Peyer's patch (tissue), 4 donors: ENCODE data around the gene NRL. TPM values are rescaled to one million over a fixed set of nuclear protein-coding genes. Genes with fewer than 3 reads are reported as not detected.
A peak's percentile ranks its signal among the peaks of the same experiment; 100 is the strongest.

ENCODE experiments used
- DNase-seq, 3 donors: peaks; one replicate each; pipeline ENCODE4 v3.0.0-alpha.2; 2017 to 2019
- H3K27ac ChIP-seq, 4 donors: fragments of 200-600 bp; sonication (generic); one replicate each; pipeline ENCODE4 v1.5.1; 2016 to 2019
- H3K27me3 ChIP-seq, 2 donors: fragments of 200-600 bp; sonication (generic); one replicate each; pipeline ENCODE4 v1.5.1; 2019
- H3K36me3 ChIP-seq, 3 donors: fragments of 200-600 bp; sonication (generic); one replicate each; pipeline ENCODE4 v1.5.1; 2016 to 2019
- H3K4me1 ChIP-seq, 4 donors: fragments of 200-600 bp; sonication (generic); one replicate each; pipeline ENCODE4 v1.5.1; 2016 to 2019
- H3K4me3 ChIP-seq, 4 donors: fragments of 200-600 bp; sonication (generic); 1 replicate in 3 of 4; 2 replicates in 1 of 4; pipeline ENCODE4 v1.5.1; 2016 to 2019; ENCODE audit warnings: mild to moderate bottlenecking in 1 of 4
- H3K9me3 ChIP-seq, 4 donors: fragments of 200-600 bp; sonication (generic); one replicate each; pipeline ENCODE4 v1.5.1; 2016 to 2019; ENCODE audit warnings: mild to moderate bottlenecking in 1 of 4
- CTCF ChIP-seq, 6 experiments: fragments of 450-650 bp in 4 of 6; fragments of 200-600 bp in 2 of 6; sonication (generic) in 1 of 6; IDR thresholded peaks; one replicate each; pipeline ENCODE4 v1.5.1; 2017 to 2019; ENCODE audit warnings: antibody characterized with exemption in 6 of 6, mild to moderate bottlenecking in 3 of 6, moderate library complexity in 1 of 6
- POLR2A ChIP-seq, 2 donors: fragments of 450-650 bp; IDR thresholded peaks; one replicate each; pipeline ENCODE4 v1.5.1; 2017; ENCODE audit warnings: antibody characterized with exemption in 2 of 2, mild to moderate bottlenecking in 2 of 2, moderate library complexity in 2 of 2
- total RNA-seq, 4 donors: library from RNA; depleted of rRNA; stranded (reverse); fragments of >200 nt; gene quantifications; one replicate each; pipeline ENCODE4 v1.1.0, GENCODE V29; 2016

Gene NRL
- total RNA-seq, 4 donors from 2014 or later: 4.6 to 14.2 (median 13.5) TPM; not detected in 1

GRCh38 chr14:24150993-24151392 lies 36.2 kb upstream of the NRL start:
- Histone ChIP-seq H3K9me3 (no peaks in the 10 kb centered on the region), H3K27ac (no peak overlapping the region), H3K4me3 (no peak overlapping the region), H3K4me1 (peaks cover 0 to 14% (median 8%) of the 10 kb centered on the region in 4 donors), H3K36me3 (peaks cover 1 to 73% (median 2%) of the 10 kb centered on the region in 3 donors), H3K27me3 (no peaks in the 10 kb centered on the region)
- no peak for DNase-seq
- TF ChIP-seq POLR2A (IDR thresholded peaks at IDR 0.05) (no peak), CTCF (IDR thresholded peaks at IDR 0.05) (no peak)

GRCh38 chr14:24150567-24150966 lies 35.8 kb upstream of the NRL start:
- H3K36me3 ChIP-seq: peaks cover 0 to 68% (median 2%) of the 10 kb centered on the region in 3 donors
- no peak overlapping the region for H3K27ac ChIP-seq
- H3K4me3 ChIP-seq: no peak overlapping the region
- TF ChIP-seq POLR2A (IDR thresholded peaks at IDR 0.05) (no peak), CTCF (IDR thresholded peaks at IDR 0.05) (no peak)
- peaks cover 0 to 18% (median 10%) of the 10 kb centered on the region in 4 donors for H3K4me1 ChIP-seq
- H3K9me3 ChIP-seq: no peaks in the 10 kb centered on the region
- no peak for DNase-seq
- H3K27me3 ChIP-seq: no peaks in the 10 kb centered on the region

- no peaks in the 10 kb centered on the region for H3K9me3 ChIP-seq
- H3K36me3 ChIP-seq: peaks cover 0 to 63% (median 2%) of the 10 kb centered on the region in 3 donors
- no peak for DNase-seq
- peaks cover 0 to 23% (median 13%) of the 10 kb centered on the region in 4 donors for H3K4me1 ChIP-seq
- H3K27ac ChIP-seq: no peak overlapping the region
- TF ChIP-seq POLR2A (IDR thresholded peaks at IDR 0.05) (no peak), CTCF (IDR thresholded peaks at IDR 0.05) (no peak)
- H3K4me3 ChIP-seq: no peak overlapping the region
- no peaks in the 10 kb centered on the region for H3K27me3 ChIP-seq
These were observed 35.3 kb upstream of the NRL start for GRCh38 chr14:24150061-24150460.

GRCh38 chr14:24149302-24149969 lies 34.7 kb upstream of the NRL start:
- Histone ChIP-seq H3K36me3 (peaks cover 0 to 57% (median 2%) of the 10 kb centered on the region in 3 donors), H3K27me3 (no peaks in the 10 kb centered on the region), H3K4me3 (no peak overlapping the region), H3K9me3 (no peaks in the 10 kb centered on the region), H3K4me1 (peaks cover 0 to 27% (median 13%) of the 10 kb centered on the region in 4 donors), H3K27ac (no peak overlapping the region)
- no peak for DNase-seq
- TF ChIP-seq CTCF (IDR thresholded peaks at IDR 0.05): no peak
- no peak for TF ChIP-seq POLR2A (IDR thresholded peaks at IDR 0.05)

- Histone ChIP-seq H3K27me3 (no peaks in the 10 kb centered on the region), H3K36me3 (peaks cover 0 to 43% (median 2%) of the 10 kb centered on the region in 3 donors), H3K4me3 (peak overlapping the region; percentile 73 to 96 (median 78)), H3K9me3 (no peaks in the 10 kb centered on the region), H3K4me1 (peaks cover 0 to 38% (median 13%) of the 10 kb centered on the region in 4 donors), H3K27ac (peak overlapping the region; percentile 80 to 96 (median 94))
- DNase-seq: no peak
- no peak for TF ChIP-seq CTCF (IDR thresholded peaks at IDR 0.05)
- no peak for TF ChIP-seq POLR2A (IDR thresholded peaks at IDR 0.05)
These were observed 33.1 kb upstream of the NRL start for GRCh38 chr14:24147761-24148428.
